Gastroesophageal sphincter (tissue), 4 donors: Measurements from ENCODE around the gene L1TD1. TPM values are rescaled to one million over a fixed set of nuclear protein-coding genes. Genes with fewer than 3 reads are reported as not detected.
"Not testable (repeated sequence)": the region's sequence is repeated elsewhere in the genome, so short reads cannot be mapped to it uniquely, and the experiment has no call there.

Experiments
- ATAC-seq: fragments of 150-250 bp; one replicate; pipeline ENCODE4 v1.9.1; 2016; ENCODE audit warnings: mild to moderate bottlenecking, moderate library complexity
- H3K27ac ChIP-seq, 4 donors: fragments of 200-600 bp; sonication (generic) in 3 of 4; 1 replicate in 3 of 4; 2 replicates in 1 of 4; pipeline ENCODE4 v1.5.1; 2016 to 2019
- H3K27me3 ChIP-seq: fragments of 200-600 bp; sonication (generic); one replicate; pipeline ENCODE4 v1.5.1; 2019
- H3K36me3 ChIP-seq, 2 donors: fragments of 200-600 bp; sonication (generic); one replicate each; pipeline ENCODE4 v1.5.1; 2019; ENCODE audit warnings: control low read depth in 1 of 2
- H3K4me1 ChIP-seq, 3 donors: fragments of 200-600 bp; sonication (generic); 1 replicate in 2 of 3; 2 replicates in 1 of 3; pipeline ENCODE4 v1.5.1; 2016 to 2019; ENCODE audit warnings: control low read depth in 2 of 3
- H3K4me3 ChIP-seq, 2 donors: fragments of 200-600 bp; sonication (generic); one replicate each; pipeline ENCODE4 v1.5.1; 2019; ENCODE audit warnings: mild to moderate bottlenecking in 1 of 2, moderate library complexity in 1 of 2
- H3K9me3 ChIP-seq, 3 donors: fragments of 200-600 bp; sonication (generic); one replicate each; pipeline ENCODE4 v1.5.1; 2017 to 2019; ENCODE audit warnings: control low read depth in 2 of 3
- EP300 ChIP-seq: sonication (generic); formaldehyde crosslinking; IDR thresholded peaks from one replicate; pipeline ENCODE4 v1.6.1; 2017; ENCODE audit warnings: antibody characterized with exemption, mild to moderate bottlenecking
- POLR2A ChIP-seq, 2 donors: fragments of 450-650 bp; IDR thresholded peaks; one replicate each; pipeline ENCODE4 v1.6.1; 2017; ENCODE audit warnings: antibody characterized with exemption in 2 of 2, mild to moderate bottlenecking in 2 of 2, moderate library complexity in 1 of 2
- POLR2AphosphoS5 ChIP-seq: sonication (generic); formaldehyde crosslinking; IDR thresholded peaks from one replicate; pipeline ENCODE4 v1.6.1; 2017; ENCODE audit warnings: antibody characterized with exemption
- WGBS, 2 donors: methylation state at CpG; one replicate each; pipeline ENCODE4 v1.1.5; 2018; ENCODE audit warnings: low coverage in 1 of 2; 5-methylcytosine and 5-hydroxymethylcytosine counted together
- total RNA-seq, 4 donors: library from RNA; depleted of rRNA; stranded (reverse); fragments of >200 nt; gene quantifications; one replicate each; pipeline ENCODE4 v1.1.0, GENCODE V29; 2016
- TF ChIP-seq, protein P1 (sequence below), 4 experiments: fragments of 200-600 bp in 2 of 4; fragments of 450-650 bp in 2 of 4; sonication (generic) in 1 of 4; IDR thresholded peaks; one replicate each; pipeline ENCODE4 v1.5.1; 2017 to 2019; ENCODE audit warnings: antibody characterized with exemption in 4 of 4, mild to moderate bottlenecking in 2 of 4, moderate library complexity in 2 of 4

L1TD1 gene
- total RNA-seq, 4 donors from 2014 or later: 0.47 TPM; not detected in 3

DNA sequence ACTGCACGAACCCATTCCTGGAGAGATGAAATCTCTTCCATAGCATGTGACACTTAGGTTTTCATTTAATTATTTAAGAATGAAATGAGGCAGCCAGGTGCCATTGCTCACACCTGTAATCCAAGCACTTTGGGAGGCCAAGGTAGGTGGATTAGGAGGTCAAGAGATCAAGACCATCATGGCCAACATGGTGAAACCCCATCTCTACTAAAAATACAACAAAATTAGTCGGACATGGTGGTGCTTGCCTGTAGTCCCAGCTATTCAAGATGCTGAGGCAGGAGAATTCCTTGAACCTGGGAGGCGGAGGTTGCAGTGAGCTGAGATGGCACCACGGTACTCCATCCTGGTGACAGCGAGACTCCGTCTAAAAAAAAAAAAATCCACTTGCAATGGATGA lies 17.8 kb downstream of the L1TD1 start:
- H3K4me3 ChIP-seq: no peak overlapping the region
- WGBS, 2 donors: 77 to 92% methylated on average over 3 to 5 of the region's 6 CpGs
- no peak for ATAC-seq
- H3K36me3 ChIP-seq: no peaks in the 10 kb centered on the region
- no peaks in the 10 kb centered on the region for H3K27me3 ChIP-seq
- H3K4me1 ChIP-seq: no peaks in the 10 kb centered on the region
- no peak overlapping the region for H3K27ac ChIP-seq
- H3K9me3 ChIP-seq: peaks cover 0 to 22% (median 0%) of the 10 kb centered on the region in 3 donors
- TF ChIP-seq EP300: no peak

DNA sequence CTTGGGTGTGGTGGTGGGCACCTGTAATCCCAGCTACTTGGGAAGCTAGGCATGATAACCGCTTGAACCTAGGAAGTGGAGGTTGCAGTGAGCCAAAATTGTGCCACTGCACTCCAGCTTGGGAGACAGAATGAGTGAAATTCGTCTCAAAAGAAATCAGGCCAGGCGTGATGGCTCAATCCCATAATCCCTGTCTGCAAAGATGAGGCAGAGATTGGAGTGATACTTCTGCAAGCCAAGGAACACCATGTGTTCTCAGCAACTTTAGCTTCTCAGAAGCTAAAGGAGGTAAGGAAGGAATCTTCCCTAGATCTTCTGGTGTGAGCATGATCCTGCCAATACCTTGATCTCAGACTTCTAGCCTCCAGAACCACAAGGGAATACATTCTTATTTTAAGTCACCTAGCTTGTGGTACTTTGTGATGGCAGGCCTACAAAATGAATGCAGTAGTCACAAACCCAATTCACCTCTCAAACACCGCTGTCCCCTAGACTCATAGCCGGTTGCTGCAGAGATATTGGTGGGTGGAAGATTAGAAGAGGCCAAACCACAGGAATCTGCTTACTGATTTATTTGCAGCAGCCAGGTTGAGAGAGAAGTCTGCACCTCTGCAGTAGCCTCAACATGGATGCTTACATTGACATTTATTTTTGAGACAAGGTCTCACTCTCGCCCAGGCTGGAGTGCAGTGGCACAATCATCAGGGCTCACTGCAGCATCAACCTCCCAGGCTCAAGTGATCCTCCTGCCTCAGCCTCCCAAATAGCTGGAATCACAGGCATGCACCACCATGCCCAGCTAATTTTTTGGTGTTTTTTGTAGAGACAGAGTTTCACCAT lies 18.6 kb downstream of the L1TD1 start:
- Histone ChIP-seq H3K36me3 (no peaks in the 10 kb centered on the region), H3K9me3 (peaks cover 0 to 22% (median 0%) of the 10 kb centered on the region in 3 donors), H3K27ac (no peak overlapping the region), H3K27me3 (no peaks in the 10 kb centered on the region), H3K4me3 (no peak overlapping the region), H3K4me1 (no peaks in the 10 kb centered on the region)
- ATAC-seq: no peak
- TF ChIP-seq POLR2AphosphoS5 (no peak), EP300 (no peak), POLR2A (IDR thresholded peaks at IDR 0.05) (no peak)
- TF ChIP-seq, protein P1, sequence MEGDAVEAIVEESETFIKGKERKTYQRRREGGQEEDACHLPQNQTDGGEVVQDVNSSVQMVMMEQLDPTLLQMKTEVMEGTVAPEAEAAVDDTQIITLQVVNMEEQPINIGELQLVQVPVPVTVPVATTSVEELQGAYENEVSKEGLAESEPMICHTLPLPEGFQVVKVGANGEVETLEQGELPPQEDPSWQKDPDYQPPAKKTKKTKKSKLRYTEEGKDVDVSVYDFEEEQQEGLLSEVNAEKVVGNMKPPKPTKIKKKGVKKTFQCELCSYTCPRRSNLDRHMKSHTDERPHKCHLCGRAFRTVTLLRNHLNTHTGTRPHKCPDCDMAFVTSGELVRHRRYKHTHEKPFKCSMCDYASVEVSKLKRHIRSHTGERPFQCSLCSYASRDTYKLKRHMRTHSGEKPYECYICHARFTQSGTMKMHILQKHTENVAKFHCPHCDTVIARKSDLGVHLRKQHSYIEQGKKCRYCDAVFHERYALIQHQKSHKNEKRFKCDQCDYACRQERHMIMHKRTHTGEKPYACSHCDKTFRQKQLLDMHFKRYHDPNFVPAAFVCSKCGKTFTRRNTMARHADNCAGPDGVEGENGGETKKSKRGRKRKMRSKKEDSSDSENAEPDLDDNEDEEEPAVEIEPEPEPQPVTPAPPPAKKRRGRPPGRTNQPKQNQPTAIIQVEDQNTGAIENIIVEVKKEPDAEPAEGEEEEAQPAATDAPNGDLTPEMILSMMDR (IDR thresholded peaks at IDR 0.05): no peak
- 74 to 76% methylated on average over 3 to 6 of the region's 6 CpGs for WGBS, 2 donors

DNA sequence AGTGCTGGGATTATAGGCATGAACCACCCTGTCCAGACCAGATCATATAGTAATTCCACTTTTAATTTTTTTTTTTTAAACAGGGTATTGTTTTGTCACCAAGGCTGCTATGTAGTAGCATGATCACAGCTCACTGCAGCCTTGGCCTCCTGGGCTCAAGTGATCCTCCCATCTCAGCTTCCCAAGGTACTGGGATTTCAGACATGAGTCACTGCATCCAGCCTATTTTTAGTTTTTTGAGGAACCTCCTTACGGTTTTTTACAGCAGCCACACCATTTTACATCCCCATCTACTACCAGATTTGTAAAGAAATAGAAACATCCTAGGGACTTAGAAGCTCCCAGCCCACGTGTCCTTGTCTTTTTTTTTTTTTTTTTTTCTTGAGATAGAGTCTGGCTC lies 24.0 kb downstream of the L1TD1 start:
- no peaks in the 10 kb centered on the region for H3K27me3 ChIP-seq
- H3K27ac ChIP-seq: no peak overlapping the region
- no peaks in the 10 kb centered on the region for H3K9me3 ChIP-seq
- WGBS, 2 donors: 70 to 84% methylated on average over 1 to 2 of the region's 2 CpGs
- no peak for ATAC-seq
- no peak overlapping the region for H3K4me3 ChIP-seq
- H3K36me3 ChIP-seq: no peaks in the 10 kb centered on the region
- TF ChIP-seq POLR2AphosphoS5 (no peak), POLR2A (IDR thresholded peaks at IDR 0.05) (no peak), EP300 (no peak)
- TF ChIP-seq, protein P1 (IDR thresholded peaks at IDR 0.05): no peak
- no peaks in the 10 kb centered on the region for H3K4me1 ChIP-seq

DNA sequence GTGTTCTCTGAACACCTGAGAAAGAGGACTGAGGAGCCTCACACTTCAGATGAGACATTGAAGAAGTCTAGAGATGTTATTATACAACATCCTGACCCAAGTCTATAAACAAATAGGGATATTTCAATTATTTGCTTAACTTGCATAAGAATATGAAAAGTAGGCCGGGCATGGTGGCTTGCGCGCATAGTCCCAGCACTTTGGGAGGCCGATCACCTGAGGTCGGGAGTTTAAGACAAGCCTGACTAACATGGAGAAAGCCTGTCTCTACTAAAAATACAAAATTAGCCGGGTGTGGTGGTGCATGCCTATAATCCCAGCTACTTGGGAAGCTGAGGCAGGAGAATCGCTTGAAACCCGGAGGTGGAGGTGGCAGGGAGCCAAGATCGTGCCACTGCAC lies 25.8 kb downstream of the L1TD1 start:
- 88 to 94% methylated on average over 6 to 9 of the region's 9 CpGs for WGBS, 2 donors
- ATAC-seq: not testable (repeated sequence)

DNA sequence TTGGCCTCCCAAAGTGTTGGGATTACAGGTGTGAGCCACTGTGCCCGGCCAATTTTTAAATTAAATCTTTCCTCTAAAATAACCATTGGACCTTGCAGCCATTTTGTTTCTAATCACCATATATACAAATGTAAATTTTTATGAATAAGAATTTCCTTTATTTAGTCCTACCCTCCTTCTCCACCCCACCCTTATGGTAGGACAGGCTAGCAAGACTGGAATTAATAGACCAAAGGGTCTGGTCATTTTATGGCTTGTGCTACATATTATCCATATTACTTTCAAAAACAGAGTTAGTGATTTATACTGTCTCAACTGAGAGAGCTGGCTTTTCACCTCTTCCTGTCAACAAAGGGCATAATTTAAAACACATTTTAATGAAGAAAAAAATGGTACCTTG lies 26.5 kb downstream of the L1TD1 start:
- TF ChIP-seq, protein P1 (IDR thresholded peaks at IDR 0.05): no peak
- TF ChIP-seq POLR2AphosphoS5 (no peak), EP300 (no peak), POLR2A (IDR thresholded peaks at IDR 0.05) (no peak)
- no peaks in the 10 kb centered on the region for H3K27me3 ChIP-seq
- H3K4me1 ChIP-seq: no peaks in the 10 kb centered on the region
- H3K27ac ChIP-seq: no peak overlapping the region
- no peaks in the 10 kb centered on the region for H3K36me3 ChIP-seq
- no peaks in the 10 kb centered on the region for H3K9me3 ChIP-seq
- no peak overlapping the region for H3K4me3 ChIP-seq
- WGBS, 2 donors: 100% methylated on average over 1 of the region's 1 CpG
- no peak for ATAC-seq

More for the DNA sequence above, 25.8 kb downstream of the L1TD1 start:
- not testable (repeated sequence) for H3K4me3 ChIP-seq, H3K9me3 ChIP-seq, H3K36me3 ChIP-seq, H3K27me3 ChIP-seq, H3K4me1 ChIP-seq, H3K27ac ChIP-seq

DNA sequence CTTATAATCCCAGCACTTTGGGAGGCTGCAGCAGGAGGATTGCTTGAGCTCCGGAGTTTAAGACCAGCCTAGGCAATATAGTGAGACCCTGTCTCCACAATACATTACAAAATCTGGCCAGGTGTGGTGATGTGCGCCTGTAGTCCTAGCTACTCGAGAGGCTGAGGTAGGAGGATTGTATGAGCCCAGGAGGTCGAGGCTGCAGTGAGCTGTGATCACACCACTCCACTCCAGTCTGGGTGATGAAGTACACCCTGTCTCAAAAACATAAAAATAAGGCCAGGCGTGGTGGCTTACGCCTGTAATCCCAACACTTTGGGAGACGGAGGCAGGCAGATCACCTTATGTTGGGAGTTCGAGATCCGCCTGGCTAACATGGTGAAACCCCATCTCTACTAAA lies 27.7 kb downstream of the L1TD1 start:
- no peak for ATAC-seq
- Histone ChIP-seq H3K27ac (no peak overlapping the region), H3K4me1 (no peaks in the 10 kb centered on the region), H3K9me3 (no peaks in the 10 kb centered on the region), H3K4me3 (no peak overlapping the region), H3K27me3 (no peaks in the 10 kb centered on the region), H3K36me3 (no peaks in the 10 kb centered on the region)
- WGBS, 2 donors: 67 to 72% methylated on average over 1 to 5 of the region's 9 CpGs
- no peak for TF ChIP-seq EP300
- TF ChIP-seq, protein P1 (IDR thresholded peaks at IDR 0.05): no peak
- no peak for TF ChIP-seq POLR2A (IDR thresholded peaks at IDR 0.05)
- TF ChIP-seq POLR2AphosphoS5: no peak
